GM19438 (cell line): ENCODE data around the gene ILKAP.

Experiments
- ATAC-seq: cut with Tn5 transposase; IDR thresholded peaks from one replicate; pipeline ENCODE4 v1.9.1; 2021; ENCODE audit warnings: low read depth; ENCODE audit not compliant: unreplicated experiment

ILKAP gene

GRCh38 chr2:238203094-238203972 lies at the start of gene ILKAP:
ILKAP (minus strand) TSS chr2:238203695; CDS start chr2:238203553, 142 bp downstream.
- ATAC-seq, result peak; percentile 89

- ATAC-seq, result no peak
Measured at GRCh38 chr2:238252766-238253630, 49.5 kb upstream of the ILKAP start.

GRCh38 chr2:238251986-238252385 lies 48.5 kb upstream of the ILKAP start:
- ATAC-seq, result no peak

- ATAC-seq, result no peak
Measured at GRCh38 chr2:238251331-238251730, 47.8 kb upstream of the ILKAP start.

GRCh38 chr2:238250896-238251295 lies 47.4 kb upstream of the ILKAP start:
- no peak for ATAC-seq

GRCh38 chr2:238247841-238248453 lies 44.5 kb upstream of the ILKAP start:
- ATAC-seq, result no peak

- no peak for ATAC-seq
Measured at GRCh38 chr2:238247002-238247822, 43.7 kb upstream of the ILKAP start.

GRCh38 chr2:238244151-238244550 lies 40.7 kb upstream of the ILKAP start:
- no peak for ATAC-seq

GRCh38 chr2:238243496-238244076 lies 40.1 kb upstream of the ILKAP start:
- ATAC-seq, result no peak

- no peak for ATAC-seq
Measured at GRCh38 chr2:238242731-238243495, 39.4 kb upstream of the ILKAP start.

- ATAC-seq, result no peak
Measured at GRCh38 chr2:238241970-238242369, 38.5 kb upstream of the ILKAP start.

GRCh38 chr2:238240757-238241711 lies 37.5 kb upstream of the ILKAP start:
- no peak for ATAC-seq

- ATAC-seq, result peak; percentile 82
Measured at GRCh38 chr2:238239863-238240756, 36.6 kb upstream of the ILKAP start, which contains the start of gene HES6. HES6 (minus strand) TSS chr2:238240038; CDS start chr2:238239905, 133 bp downstream.

GRCh38 chr2:238239543-238239862 lies 36.0 kb upstream of the ILKAP start:
- peak; percentile 21 for ATAC-seq

- peak; percentile 2 for ATAC-seq
Measured at GRCh38 chr2:238238766-238239542, 35.5 kb upstream of the ILKAP start.

GRCh38 chr2:238238311-238238765 lies 34.8 kb upstream of the ILKAP start:
- no peak for ATAC-seq
